T-helper 17 cell (primary cell): ENCODE results near the gene EWSR1. TPM values are rescaled to one million over a fixed set of nuclear protein-coding genes. Genes with fewer than 3 reads are reported as not detected.
"Not testable (repeated sequence)": the region's sequence is repeated elsewhere in the genome, so short reads cannot be mapped to it uniquely, and the experiment has no call there.

Experiments used
- ATAC-seq: fragments of 150-1000 bp; cut with Tn5 transposase; 2 replicates; pipeline ENCODE4 v1.10.0; 2021; ENCODE audit warnings: mild to moderate bottlenecking, moderate library complexity
- DNase-seq, 3 donors: peaks; one replicate each; pipeline versions ENCODE4 v3.0.0 to v3.0.0-alpha.2; 2020 to 2021
- H3K9me3 ChIP-seq: one replicate; pipeline ENCODE4 v1.7.0; 2013; ENCODE audit warnings: low read length, mild to moderate bottlenecking; ENCODE audit not compliant: control insufficient read depth, poor library complexity, severe bottlenecking
- H3K27ac Mint-ChIP-seq: one replicate; pipeline ENCODE4 v1.8.0; 2022; ENCODE audit warnings: mild to moderate bottlenecking, moderate library complexity, mixed read lengths
- H3K27me3 Mint-ChIP-seq: one replicate; pipeline ENCODE4 v1.8.0; 2022; ENCODE audit warnings: mixed read lengths
- H3K36me3 Mint-ChIP-seq: one replicate; pipeline ENCODE4 v1.8.0; 2022; ENCODE audit warnings: low read depth, mixed read lengths
- H3K4me1 Mint-ChIP-seq: one replicate; pipeline ENCODE4 v1.8.0; 2022; ENCODE audit warnings: mild to moderate bottlenecking, mixed read lengths
- H3K4me3 Mint-ChIP-seq: one replicate; pipeline ENCODE4 v1.8.0; 2022; ENCODE audit warnings: mild to moderate bottlenecking, moderate library complexity, mixed read lengths
- total RNA-seq, 4 donors: library from RNA in 2 of 4; stranded (reverse) in 2 of 4; gene quantifications; one replicate each; pipeline ENCODE4 v1.2.3 and lab custom pipeline; 2022 to 2026

EWSR1 gene
- total RNA-seq, 2 donors from 2014 or later, result 323 to 335 TPM

- Mint-ChIP-seq H3K27me3 (no peaks in the 10 kb centered on the region), H3K4me1 (peaks cover 4% of the 10 kb centered on the region), H3K4me3 (peak overlapping the region; percentile 25), H3K36me3 (peaks cover 10% of the 10 kb centered on the region), H3K27ac (no peak overlapping the region)
- no peak for ATAC-seq
- DNase-seq, result no peak
- H3K9me3 ChIP-seq, result no peaks in the 10 kb centered on the region
Measured at GRCh38 chr22:29339381-29340235, 71.5 kb downstream of the EWSR1 start.

GRCh38 chr22:29340566-29340965, 72.5 kb downstream of the EWSR1 start:
- Mint-ChIP-seq H3K4me1 (peaks cover 3% of the 10 kb centered on the region), H3K27ac (no peak overlapping the region), H3K27me3 (no peaks in the 10 kb centered on the region), H3K36me3 (peaks cover 10% of the 10 kb centered on the region), H3K4me3 (no peak overlapping the region)
- ATAC-seq (no peak), DNase-seq (no peak)
- no peaks in the 10 kb centered on the region for H3K9me3 ChIP-seq

- Mint-ChIP-seq H3K27me3 (no peaks in the 10 kb centered on the region), H3K36me3 (peaks cover 7% of the 10 kb centered on the region), H3K4me1 (peaks cover 2% of the 10 kb centered on the region), H3K27ac (no peak overlapping the region), H3K4me3 (no peak overlapping the region)
- ATAC-seq (no peak), DNase-seq (no peak)
- no peaks in the 10 kb centered on the region for H3K9me3 ChIP-seq
Measured at GRCh38 chr22:29341056-29341848, 73.2 kb downstream of the EWSR1 start.

GRCh38 chr22:29341849-29342127, 73.7 kb downstream of the EWSR1 start:
- ATAC-seq, result no peak
- Mint-ChIP-seq H3K4me1 (peaks cover 2% of the 10 kb centered on the region), H3K36me3 (peaks cover 7% of the 10 kb centered on the region)

GRCh38 chr22:29342177-29342576, 74.1 kb downstream of the EWSR1 start:
- Mint-ChIP-seq H3K27ac (no peak overlapping the region), H3K4me3 (no peak overlapping the region), H3K36me3 (peaks cover 7% of the 10 kb centered on the region), H3K27me3 (no peaks in the 10 kb centered on the region), H3K4me1 (peaks cover 2% of the 10 kb centered on the region)
- DNase-seq (no peak), ATAC-seq (no peak)
- no peaks in the 10 kb centered on the region for H3K9me3 ChIP-seq

More at GRCh38 chr22:29341849-29342127, 73.7 kb downstream of the EWSR1 start:
- no peak overlapping the region for H3K27ac Mint-ChIP-seq
- H3K4me3 Mint-ChIP-seq, result no peak overlapping the region
- H3K27me3 Mint-ChIP-seq, result no peaks in the 10 kb centered on the region
- no peak for DNase-seq
- H3K9me3 ChIP-seq, result no peaks in the 10 kb centered on the region

GRCh38 chr22:29342577-29343312, 74.7 kb downstream of the EWSR1 start:
- DNase-seq (no peak), ATAC-seq (no peak)
- no peaks in the 10 kb centered on the region for H3K9me3 ChIP-seq
- Mint-ChIP-seq H3K4me1 (peaks cover 2% of the 10 kb centered on the region), H3K36me3 (peaks cover 7% of the 10 kb centered on the region), H3K4me3 (no peak overlapping the region), H3K27me3 (no peaks in the 10 kb centered on the region), H3K27ac (peak overlapping the region; percentile 72)

- peaks cover 2% of the 10 kb centered on the region for H3K4me1 Mint-ChIP-seq
- DNase-seq, result no peak
- H3K9me3 ChIP-seq, result no peaks in the 10 kb centered on the region
- peaks cover 11% of the 10 kb centered on the region for H3K36me3 Mint-ChIP-seq
- no peak overlapping the region for H3K4me3 Mint-ChIP-seq
- no peak for ATAC-seq
- peak overlapping the region; percentile 72 for H3K27ac Mint-ChIP-seq
- no peaks in the 10 kb centered on the region for H3K27me3 Mint-ChIP-seq
Measured at GRCh38 chr22:29343313-29343805, 75.3 kb downstream of the EWSR1 start.

GRCh38 chr22:29344137-29344536, 76.1 kb downstream of the EWSR1 start:
- Mint-ChIP-seq H3K4me1 (peaks cover under 1% of the 10 kb centered on the region), H3K4me3 (no peak overlapping the region), H3K27me3 (no peaks in the 10 kb centered on the region), H3K27ac (peak overlapping the region; percentile 79), H3K36me3 (peaks cover 9% of the 10 kb centered on the region)
- H3K9me3 ChIP-seq, result no peaks in the 10 kb centered on the region
- DNase-seq (no peak), ATAC-seq (no peak)

- not testable (repeated sequence) for H3K4me3 Mint-ChIP-seq, H3K27me3 Mint-ChIP-seq, ATAC-seq, DNase-seq, H3K36me3 Mint-ChIP-seq, H3K4me1 Mint-ChIP-seq, H3K9me3 ChIP-seq
- peak overlapping the region; percentile 79 for H3K27ac Mint-ChIP-seq
Measured at GRCh38 chr22:29344889-29345288, 76.8 kb downstream of the EWSR1 start.

GRCh38 chr22:29345932-29346331, 77.9 kb downstream of the EWSR1 start:
- H3K36me3 Mint-ChIP-seq, result peaks cover 8% of the 10 kb centered on the region
- no peak overlapping the region for H3K27ac Mint-ChIP-seq
- ATAC-seq (no peak), DNase-seq (no peak)
- no peaks in the 10 kb centered on the region for H3K27me3 Mint-ChIP-seq
- H3K4me1 Mint-ChIP-seq, result no peaks in the 10 kb centered on the region
- H3K9me3 ChIP-seq, result no peaks in the 10 kb centered on the region
- no peak overlapping the region for H3K4me3 Mint-ChIP-seq

GRCh38 chr22:29346659-29347058, 78.6 kb downstream of the EWSR1 start:
- H3K4me1 Mint-ChIP-seq, result no peaks in the 10 kb centered on the region
- H3K27ac Mint-ChIP-seq, result no peak overlapping the region
- no peaks in the 10 kb centered on the region for H3K9me3 ChIP-seq
- no peak overlapping the region for H3K4me3 Mint-ChIP-seq
- peaks cover 8% of the 10 kb centered on the region for H3K36me3 Mint-ChIP-seq
- ATAC-seq, result no peak
- no peak for DNase-seq
- H3K27me3 Mint-ChIP-seq, result no peaks in the 10 kb centered on the region

- no peak overlapping the region for H3K4me3 Mint-ChIP-seq
- peaks cover 7% of the 10 kb centered on the region for H3K36me3 Mint-ChIP-seq
- no peaks in the 10 kb centered on the region for H3K4me1 Mint-ChIP-seq
- ATAC-seq (no peak), DNase-seq (no peak)
- H3K27ac Mint-ChIP-seq, result no peak overlapping the region
- no peaks in the 10 kb centered on the region for H3K9me3 ChIP-seq
- no peaks in the 10 kb centered on the region for H3K27me3 Mint-ChIP-seq
Measured at GRCh38 chr22:29348041-29348440, 80.0 kb downstream of the EWSR1 start.

- H3K36me3 Mint-ChIP-seq, result peaks cover 7% of the 10 kb centered on the region
- no peaks in the 10 kb centered on the region for H3K9me3 ChIP-seq
- H3K27ac Mint-ChIP-seq, result no peak overlapping the region
- H3K27me3 Mint-ChIP-seq, result no peaks in the 10 kb centered on the region
- no peaks in the 10 kb centered on the region for H3K4me1 Mint-ChIP-seq
- DNase-seq (no peak), ATAC-seq (no peak)
- no peak overlapping the region for H3K4me3 Mint-ChIP-seq
Measured at GRCh38 chr22:29348956-29349355, 80.9 kb downstream of the EWSR1 start.
